Panc1 (cell line): ENCODE results near the gene GCK. TPM values are rescaled to one million over a fixed set of nuclear protein-coding genes. Genes with fewer than 3 reads are reported as not detected.
A peak's percentile ranks its signal among the peaks of the same experiment; 100 is the strongest.

Experiments used
- ATAC-seq: fragments of 200-7000 bp; cut with Tn5 transposase; 2 replicates; pipeline ENCODE4 v1.9.1; 2020; ENCODE audit warnings: mild to moderate bottlenecking, moderate library complexity
- BruUV-seq: library from RNA; stranded (reverse); fragments of 400-500 nt; replicated peaks from 2 replicates; lab custom pipeline; 2021; lab: Mats Ljungman, UMichigan
- CTCF ChIA-PET: fragments of 300-600 bp; sonication (Branson Sonifier 250); formaldehyde crosslinking; loops from one replicate; lab custom pipeline; 2022; ENCODE audit warnings: antibody characterized with exemption; lab: Charles Lee
- POLR2A ChIA-PET: fragments of 300-600 bp; sonication (Branson Sonifier 250); formaldehyde crosslinking; loops from one replicate; lab custom pipeline; 2022; ENCODE audit warnings: antibody characterized with exemption; lab: Charles Lee
- DNase-seq: peaks from one replicate; pipeline ENCODE4 v3.0.0-alpha.2; 2010; ENCODE audit warnings: low read depth, low spot score
- H3K27ac ChIP-seq: 2 replicates; pipeline ENCODE4 v1.5.1; 2011; ENCODE audit warnings: mild to moderate bottlenecking, low read length, inconsistent platforms
- H3K27me3 ChIP-seq: fragments of 200-500 bp; sonication (Bioruptor generic); 2 replicates; pipeline ENCODE4 v1.6.0; 2014; ENCODE audit warnings: low read length, inconsistent platforms; ENCODE audit not compliant: control insufficient read depth, insufficient read depth
- H3K36me3 ChIP-seq: fragments of 200-500 bp; sonication (Bioruptor generic); 2 replicates; pipeline ENCODE4 v1.5.1; 2014; ENCODE audit warnings: inconsistent platforms, mild to moderate bottlenecking, low read length, moderate library complexity; ENCODE audit not compliant: control insufficient read depth, insufficient read depth
- H3K4me1 ChIP-seq: 2 replicates; pipeline ENCODE4 v1.5.1; 2011; ENCODE audit warnings: inconsistent platforms, mild to moderate bottlenecking, low read length, moderate library complexity; ENCODE audit not compliant: control insufficient read depth, insufficient read depth
- H3K4me3 ChIP-seq, 2 experiments: 2 replicates each; pipeline ENCODE4 v1.5.1; 2011 to 2012; ENCODE audit warnings: low read depth in 2 of 2, low read length in 2 of 2, mild to moderate bottlenecking in 2 of 2, inconsistent platforms in 1 of 2, moderate library complexity in 1 of 2
- H3K9me3 ChIP-seq: fragments of 200-500 bp; sonication (Bioruptor generic); 2 replicates; pipeline ENCODE4 v1.5.1; 2014; ENCODE audit warnings: low read depth, mild to moderate bottlenecking, inconsistent platforms, low read length, moderate library complexity; ENCODE audit not compliant: control insufficient read depth, insufficient read depth
- CTCF ChIP-seq: fragments of 450-650 bp; IDR thresholded peaks from 2 replicates; pipeline ENCODE4 v1.5.1; 2017; ENCODE audit warnings: mild to moderate bottlenecking
- POLR2AphosphoS5 ChIP-seq: IDR thresholded peaks from 2 replicates; pipeline ENCODE4 v1.6.1; 2012; ENCODE audit warnings: mild to moderate bottlenecking, low read depth, low read length, moderate library complexity
- REST ChIP-seq, 2 experiments: IDR thresholded peaks; 2 replicates each; pipeline ENCODE4 v1.6.1; 2011 to 2012; ENCODE audit warnings: low read depth in 2 of 2, control low read depth in 1 of 2, low read length in 1 of 2, mild to moderate bottlenecking in 1 of 2, moderate library complexity in 1 of 2; ENCODE audit not compliant: insufficient read depth in 1 of 2
- SIN3A ChIP-seq: IDR thresholded peaks from 2 replicates; pipeline ENCODE4 v1.6.1; 2012; ENCODE audit warnings: low read depth, mild to moderate bottlenecking, low read length, moderate library complexity, borderline replicate concordance; ENCODE audit not compliant: insufficient read depth
- TCF7L2 ChIP-seq: IDR thresholded peaks from 2 replicates; pipeline ENCODE4 v1.6.1; 2011; ENCODE audit warnings: mild to moderate bottlenecking, low read depth, low read length, inconsistent platforms
- in situ Hi-C: cut with HindIII; loops from 2 replicates; pipeline ENCODE4 v1.10.0; 2016; ENCODE audit warnings: low sequenced_read_pairs, low pct_unique_long_range_greater_than_20kb
- intact Hi-C: fragments of 100-400 bp; cut with micrococcal nuclease; formaldehyde crosslinking; loops from one replicate; pipeline ENCODE4 v1.10.0; 2022; ENCODE audit not compliant: unreplicated experiment
- total RNA-seq: library from RNA; stranded (reverse); gene quantifications from one replicate; pipeline ENCODE4 v1.2.1, GENCODE V29; 2021; ENCODE audit not compliant: unreplicated experiment

The GCK gene
- total RNA-seq, 1 experiment from 2014 or later, result 0.36 TPM

GRCh38 chr7:44133295-44133694 lies 55.9 kb downstream of the GCK start:
- intact Hi-C loops, result loop anchor here (5.0 kb wide), 1 partner anchor 64 kb away; no protein-coding TSS in a partner anchor

DNA sequence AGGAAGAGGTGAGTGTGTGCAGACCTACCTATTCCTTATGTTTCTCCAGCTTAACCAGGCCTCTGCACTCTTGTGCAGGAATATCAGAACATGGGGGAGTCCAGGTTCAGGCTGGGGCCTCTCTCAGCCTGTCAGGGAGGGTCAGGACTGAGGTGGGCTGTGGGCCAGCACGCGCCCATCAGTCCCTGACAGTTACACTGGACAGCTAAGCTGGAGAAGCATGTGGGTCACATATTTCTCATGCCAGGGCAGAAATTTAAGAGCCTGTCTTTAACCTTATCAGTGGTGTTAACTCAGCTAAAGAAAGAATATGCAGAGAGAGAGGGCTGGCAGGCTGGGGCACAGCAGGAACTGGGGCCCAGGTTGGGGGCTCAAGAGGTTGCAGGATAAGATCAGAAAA lies 57.2 kb downstream of the GCK start:
- in situ Hi-C loops (no loop called here), intact Hi-C loops (loop anchor here (5.0 kb wide), 1 partner anchor 65 kb away; no protein-coding TSS in a partner anchor)
- BruUV-seq, result no TSS peak
- ChIA-PET CTCF (no interaction called here), POLR2A (no interaction called here)
- no peak overlapping the region for H3K27ac ChIP-seq
- H3K9me3 ChIP-seq, result no peaks in the 10 kb centered on the region
- H3K4me3 ChIP-seq, result no peak overlapping the region
- no peak for DNase-seq
- no peaks in the 10 kb centered on the region for H3K36me3 ChIP-seq
- peaks cover 12% of the 10 kb centered on the region for H3K4me1 ChIP-seq
- no peaks in the 10 kb centered on the region for H3K27me3 ChIP-seq
- no peak for TF ChIP-seq REST (IDR thresholded peaks at IDR 0.05; ENCODE audit: insufficient read depth in 1 of 2, low read depth in 2 of 2, low read length in 1 of 2)
- no peak for TF ChIP-seq SIN3A
- TF ChIP-seq POLR2AphosphoS5, result no peak
- no peak for TF ChIP-seq TCF7L2
- TF ChIP-seq CTCF, result no peak
- ATAC-seq, result peak; percentile 9; the same call in 1 of the 2 replicates

More at GRCh38 chr7:44133295-44133694, 55.9 kb downstream of the GCK start:
- Histone ChIP-seq H3K4me3 (no peak overlapping the region), H3K27ac (no peak overlapping the region), H3K9me3 (no peaks in the 10 kb centered on the region), H3K27me3 (no peaks in the 10 kb centered on the region), H3K36me3 (no peaks in the 10 kb centered on the region), H3K4me1 (peaks cover 12% of the 10 kb centered on the region)
- ChIA-PET POLR2A (interaction anchor here (0.7 kb wide), 2 partner anchors 13 to 18 kb away, joined by 8 to 10 read pairs; no protein-coding TSS in a partner anchor), CTCF (no interaction called here)
- ATAC-seq, result no peak
- in situ Hi-C loops, result no loop called here
- DNase-seq, result no peak
- BruUV-seq, result no TSS peak
- TF ChIP-seq POLR2AphosphoS5, result no peak
- TF ChIP-seq CTCF, result no peak
- no peak for TF ChIP-seq SIN3A
- TF ChIP-seq REST (IDR thresholded peaks at IDR 0.05; ENCODE audit: insufficient read depth in 1 of 2, low read depth in 2 of 2, low read length in 1 of 2), result no peak
- TF ChIP-seq TCF7L2, result no peak
